Loucy (cell line): ENCODE measurements around the gene STAT4.

ENCODE experiments used
- EZH2phosphoT487 ChIP-seq: fragments of 200-600 bp; IDR thresholded peaks from 2 replicates; pipeline ENCODE4 v1.6.1; 2018; ENCODE audit warnings: antibody characterized with exemption, mild to moderate bottlenecking, moderate library complexity, borderline replicate concordance
- TF ChIP-seq, protein P1 (sequence below): fragments of 200-600 bp; sonication (generic); conservative IDR thresholded peaks from 2 replicates; pipeline ENCODE4 v1.5.1; 2014; ENCODE audit warnings: mild to moderate bottlenecking, antibody characterized with exemption, low read length

DNA sequence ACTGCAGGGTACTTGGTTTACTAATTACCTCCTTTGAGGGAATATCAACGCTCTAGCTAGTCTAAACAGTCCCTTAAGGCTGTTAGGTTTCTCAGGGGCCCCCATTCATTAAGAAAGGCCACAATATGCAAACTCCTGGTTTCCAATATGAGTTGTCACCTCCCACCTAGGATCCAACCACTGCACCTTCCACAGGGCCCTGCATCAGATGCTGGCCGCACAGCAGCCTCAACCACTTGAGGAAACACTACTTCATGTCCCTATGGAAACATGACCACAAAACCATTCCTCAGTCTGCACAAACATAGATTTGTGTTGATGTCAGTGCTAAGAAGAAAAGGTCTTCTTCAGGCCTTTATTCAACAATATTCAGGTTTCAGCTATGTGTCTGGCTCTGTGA is 40.9 kb downstream of the STAT4 start:
- TF ChIP-seq, protein P1, sequence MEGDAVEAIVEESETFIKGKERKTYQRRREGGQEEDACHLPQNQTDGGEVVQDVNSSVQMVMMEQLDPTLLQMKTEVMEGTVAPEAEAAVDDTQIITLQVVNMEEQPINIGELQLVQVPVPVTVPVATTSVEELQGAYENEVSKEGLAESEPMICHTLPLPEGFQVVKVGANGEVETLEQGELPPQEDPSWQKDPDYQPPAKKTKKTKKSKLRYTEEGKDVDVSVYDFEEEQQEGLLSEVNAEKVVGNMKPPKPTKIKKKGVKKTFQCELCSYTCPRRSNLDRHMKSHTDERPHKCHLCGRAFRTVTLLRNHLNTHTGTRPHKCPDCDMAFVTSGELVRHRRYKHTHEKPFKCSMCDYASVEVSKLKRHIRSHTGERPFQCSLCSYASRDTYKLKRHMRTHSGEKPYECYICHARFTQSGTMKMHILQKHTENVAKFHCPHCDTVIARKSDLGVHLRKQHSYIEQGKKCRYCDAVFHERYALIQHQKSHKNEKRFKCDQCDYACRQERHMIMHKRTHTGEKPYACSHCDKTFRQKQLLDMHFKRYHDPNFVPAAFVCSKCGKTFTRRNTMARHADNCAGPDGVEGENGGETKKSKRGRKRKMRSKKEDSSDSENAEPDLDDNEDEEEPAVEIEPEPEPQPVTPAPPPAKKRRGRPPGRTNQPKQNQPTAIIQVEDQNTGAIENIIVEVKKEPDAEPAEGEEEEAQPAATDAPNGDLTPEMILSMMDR: no peak
- TF ChIP-seq EZH2phosphoT487: no peak
